SH-SY5Y (cell line): Measurements from ENCODE around the gene DAB2IP.

Experiments used
- GATA2 ChIP-seq: IDR thresholded peaks from 2 replicates; pipeline ENCODE4 v1.6.1; 2011; ENCODE audit warnings: mild to moderate bottlenecking, low read depth, low read length
- GATA3 ChIP-seq: IDR thresholded peaks from 2 replicates; pipeline ENCODE4 v1.6.1; 2011; ENCODE audit warnings: low read depth, mild to moderate bottlenecking, low read length, moderate library complexity

GRCh38 chr9:121674952-121675351 lies 23.5 kb downstream of the DAB2IP start:
- no peak for TF ChIP-seq GATA2
- no peak for TF ChIP-seq GATA3
